ENCODE results near the gene GLRB. TPM values are rescaled to one million over a fixed set of nuclear protein-coding genes. Genes with fewer than 3 reads are reported as not detected.

Gene GLRB
- total RNA-seq, 1 donor from 2014 or later, result 0.20 TPM

Other genes starting within 250 kb of the GLRB start
- 9.1 TPM for gene PDGFC, start 104.4 kb upstream of the GLRB start, total RNA-seq
- gene GRIA2, start 144.6 kb downstream of the GLRB start, total RNA-seq, result not detected